Trophoblast cell (in vitro differentiated cells and primary cell): ENCODE measurements around the gene UGT1A8.
"Not testable (repeated sequence)": the region's sequence is repeated elsewhere in the genome, so short reads cannot be mapped to it uniquely, and the experiment has no call there.

Experiments used
- DNase-seq, 2 donors: peaks; one replicate each; pipeline ENCODE4 v3.0.0-alpha.2; 2016
- H2AFZ ChIP-seq: 2 replicates; pipeline ENCODE4 v1.6.1; 2013; ENCODE audit warnings: low read length, moderate library complexity, mild to moderate bottlenecking; ENCODE audit not compliant: insufficient read depth, poor library complexity
- H2AK5ac ChIP-seq: 2 replicates; pipeline ENCODE4 v1.6.1; 2013; ENCODE audit warnings: mild to moderate bottlenecking, low read length
- H2BK120ac ChIP-seq: 2 replicates; pipeline ENCODE4 v1.6.1; 2013; ENCODE audit warnings: low read length, mild to moderate bottlenecking, moderate library complexity; ENCODE audit not compliant: insufficient read depth, poor library complexity
- H2BK12ac ChIP-seq: 2 replicates; pipeline ENCODE4 v1.6.1; 2013; ENCODE audit warnings: mild to moderate bottlenecking, low read length, moderate library complexity
- H2BK5ac ChIP-seq: 2 replicates; pipeline ENCODE4 v1.6.1; 2013; ENCODE audit warnings: low read length, low read depth, moderate library complexity, mild to moderate bottlenecking; ENCODE audit not compliant: poor library complexity
- H3K14ac ChIP-seq: 2 replicates; pipeline ENCODE4 v1.6.1; 2013; ENCODE audit warnings: mild to moderate bottlenecking, low read length
- H3K18ac ChIP-seq: 2 replicates; pipeline ENCODE4 v1.6.1; 2013; ENCODE audit warnings: mild to moderate bottlenecking, low read length
- H3K23ac ChIP-seq: 2 replicates; pipeline ENCODE4 v1.6.1; 2013; ENCODE audit warnings: low read length
- H3K27ac ChIP-seq: 2 replicates; pipeline ENCODE4 v1.5.1; 2013; ENCODE audit warnings: low read depth, mild to moderate bottlenecking, inconsistent platforms, low read length, moderate library complexity
- H3K27me3 ChIP-seq: 2 replicates; pipeline ENCODE4 v1.6.1; 2013; ENCODE audit warnings: inconsistent platforms, mild to moderate bottlenecking, low read length, moderate library complexity; ENCODE audit not compliant: insufficient read depth
- H3K36me3 ChIP-seq, 2 experiments: 1 replicate in 1 of 2; 2 replicates in 1 of 2; pipeline ENCODE4 v1.6.1; 2013; ENCODE audit warnings: low read length in 2 of 2, mild to moderate bottlenecking in 2 of 2, moderate library complexity in 1 of 2; ENCODE audit not compliant: insufficient read depth in 2 of 2, control insufficient read depth in 1 of 2
- H3K4ac ChIP-seq: 2 replicates; pipeline ENCODE4 v1.6.1; 2013; ENCODE audit warnings: low read depth, mild to moderate bottlenecking, low read length, moderate library complexity
- H3K4me1 ChIP-seq, 2 experiments: 1 replicate in 1 of 2; 2 replicates in 1 of 2; pipeline ENCODE4 v1.6.1; 2013; ENCODE audit warnings: low read length in 2 of 2, mild to moderate bottlenecking in 2 of 2, moderate library complexity in 1 of 2; ENCODE audit not compliant: insufficient read depth in 2 of 2, control insufficient read depth in 1 of 2
- H3K4me2 ChIP-seq: 2 replicates; pipeline ENCODE4 v1.6.1; 2013; ENCODE audit warnings: inconsistent platforms, mild to moderate bottlenecking, low read length, moderate library complexity
- H3K4me3 ChIP-seq: 2 replicates; pipeline ENCODE4 v1.5.1; 2013; ENCODE audit warnings: mild to moderate bottlenecking, low read depth, low read length, inconsistent platforms
- H3K79me1 ChIP-seq: one replicate; pipeline ENCODE4 v1.6.1; 2013; ENCODE audit warnings: low read length
- H3K79me2 ChIP-seq: 2 replicates; pipeline ENCODE4 v1.6.1; 2013; ENCODE audit warnings: low read length, mild to moderate bottlenecking; ENCODE audit not compliant: control insufficient read depth, insufficient read depth, poor library complexity
- H3K9ac ChIP-seq: 2 replicates; pipeline ENCODE4 v1.6.1; 2013; ENCODE audit warnings: mild to moderate bottlenecking, low read length
- H3K9me3 ChIP-seq: 2 replicates; pipeline ENCODE4 v1.6.1; 2013; ENCODE audit warnings: low read depth, mild to moderate bottlenecking, control low read depth, inconsistent platforms, low read length; ENCODE audit not compliant: insufficient read depth
- H4K12ac ChIP-seq: 2 replicates; pipeline ENCODE4 v1.6.1; 2013; ENCODE audit warnings: low read depth, mild to moderate bottlenecking, low read length, moderate library complexity
- H4K8ac ChIP-seq: 2 replicates; pipeline ENCODE4 v1.6.1; 2013; ENCODE audit warnings: low read depth, mild to moderate bottlenecking, low read length, moderate library complexity
- H4K91ac ChIP-seq: one replicate; pipeline ENCODE4 v1.6.1; 2013; ENCODE audit warnings: low read depth, mild to moderate bottlenecking, low read length, moderate library complexity
- WGBS: extraction: QIAGEN DNeasy Blood & Tissue Kit; methylation state at CpG from one replicate; pipeline ENCODE4 v1.1.7; 2013; ENCODE audit warnings: missing lambda C conversion rate; ENCODE audit not compliant: insufficient read length, insufficient coverage; ENCODE audit errors: extremely low coverage; 5-methylcytosine and 5-hydroxymethylcytosine counted together

Gene UGT1A8

GRCh38 chr2:233605680-233606079 is 11.8 kb upstream of the UGT1A8 start:
- H3K4ac ChIP-seq, result no peak overlapping the region
- H3K18ac ChIP-seq, result no peak overlapping the region
- no peak overlapping the region for H2AFZ ChIP-seq
- DNase-seq, result no peak
- WGBS, result no CpG with 5 or more reads among the region's 1 CpG
- no peak overlapping the region for H2BK12ac ChIP-seq
- no peak overlapping the region for H3K14ac ChIP-seq
- no peak overlapping the region for H4K91ac ChIP-seq
- H3K4me1 ChIP-seq, result no peaks in the 10 kb centered on the region
- H4K12ac ChIP-seq, result no peak overlapping the region
- H3K36me3 ChIP-seq, result no peaks in the 10 kb centered on the region
- H3K27ac ChIP-seq, result no peak overlapping the region
- no peaks in the 10 kb centered on the region for H3K27me3 ChIP-seq
- no peak overlapping the region for H4K8ac ChIP-seq
- no peak overlapping the region for H3K23ac ChIP-seq
- H3K4me3 ChIP-seq, result no peak overlapping the region
- no peaks in the 10 kb centered on the region for H3K79me1 ChIP-seq
- H2AK5ac ChIP-seq, result no peak overlapping the region
- H3K4me2 ChIP-seq, result no peak overlapping the region
- no peak overlapping the region for H2BK5ac ChIP-seq
- no peak overlapping the region for H2BK120ac ChIP-seq
- no peaks in the 10 kb centered on the region for H3K79me2 ChIP-seq
- no peak overlapping the region for H3K9ac ChIP-seq
- H3K9me3 ChIP-seq, result peaks cover 6% of the 10 kb centered on the region

- Histone ChIP-seq H3K36me3 (no peaks in the 10 kb centered on the region), H4K8ac (no peak overlapping the region), H2BK12ac (no peak overlapping the region), H3K4me2 (no peak overlapping the region), H2AFZ (no peak overlapping the region), H3K79me2 (no peaks in the 10 kb centered on the region), H3K9me3 (no peaks in the 10 kb centered on the region), H2AK5ac (no peak overlapping the region), H2BK120ac (no peak overlapping the region), H4K91ac (no peak overlapping the region), H3K27ac (no peak overlapping the region), H4K12ac (no peak overlapping the region), H3K14ac (no peak overlapping the region), H3K18ac (no peak overlapping the region), H2BK5ac (no peak overlapping the region), H3K4ac (no peak overlapping the region), H3K27me3 (no peaks in the 10 kb centered on the region), H3K23ac (no peak overlapping the region), H3K9ac (no peak overlapping the region), H3K79me1 (no peaks in the 10 kb centered on the region), H3K4me3 (no peak overlapping the region), H3K4me1 (no peaks in the 10 kb centered on the region)
- WGBS, result no CpG with 5 or more reads among the region's 4 CpGs
- no peak for DNase-seq
These were observed 6.1 kb upstream of the UGT1A8 start for GRCh38 chr2:233611284-233611683.

- Histone ChIP-seq H3K9ac (no peak overlapping the region), H3K4me2 (no peak overlapping the region), H4K91ac (no peak overlapping the region), H3K27ac (no peak overlapping the region), H3K4ac (no peak overlapping the region), H3K36me3 (no peaks in the 10 kb centered on the region), H3K14ac (no peak overlapping the region), H4K12ac (no peak overlapping the region), H3K9me3 (no peaks in the 10 kb centered on the region), H2AK5ac (no peak overlapping the region), H3K4me3 (no peak overlapping the region), H3K79me1 (no peaks in the 10 kb centered on the region), H3K79me2 (no peaks in the 10 kb centered on the region), H4K8ac (no peak overlapping the region), H3K4me1 (no peaks in the 10 kb centered on the region), H2AFZ (no peak overlapping the region), H2BK120ac (no peak overlapping the region), H2BK5ac (no peak overlapping the region), H3K27me3 (no peaks in the 10 kb centered on the region), H2BK12ac (no peak overlapping the region), H3K18ac (no peak overlapping the region), H3K23ac (no peak overlapping the region)
- no CpG with 5 or more reads among the region's 4 CpGs for WGBS
- DNase-seq, result no peak
These were observed 2.8 kb downstream of the UGT1A8 start for GRCh38 chr2:233620204-233620603.

GRCh38 chr2:233621863-233622262 is 4.4 kb downstream of the UGT1A8 start:
- H3K36me3 ChIP-seq, H2BK5ac ChIP-seq, H2BK12ac ChIP-seq, H3K9ac ChIP-seq, H3K9me3 ChIP-seq, H3K14ac ChIP-seq, H3K27ac ChIP-seq, H3K79me2 ChIP-seq, H3K23ac ChIP-seq, H4K12ac ChIP-seq, H3K79me1 ChIP-seq, H3K4me2 ChIP-seq, H3K18ac ChIP-seq, H3K27me3 ChIP-seq, H2AK5ac ChIP-seq, H2BK120ac ChIP-seq, H3K4ac ChIP-seq, H2AFZ ChIP-seq, DNase-seq, H4K91ac ChIP-seq, H4K8ac ChIP-seq, H3K4me1 ChIP-seq, H3K4me3 ChIP-seq: not testable (repeated sequence)
- no CpG with 5 or more reads among the region's 5 CpGs for WGBS
